Ishikawa (cell line): ENCODE data around the gene SHISA4.

Experiments
- REST ChIP-seq: IDR thresholded peaks from 2 replicates; pipeline ENCODE4 v1.6.1; 2012; ENCODE audit warnings: low read depth, mild to moderate bottlenecking
- TAF1 ChIP-seq: IDR thresholded peaks from 2 replicates; pipeline ENCODE4 v1.6.1; 2012; ENCODE audit warnings: low read depth, mild to moderate bottlenecking
- TEAD4 ChIP-seq: IDR thresholded peaks from 2 replicates; pipeline ENCODE4 v1.6.1; 2012

GRCh38 chr1:201880928-201881571 is 7.6 kb upstream of the SHISA4 start:
- TF ChIP-seq TAF1, result no peak
- TF ChIP-seq TEAD4, result no peak
- TF ChIP-seq REST, result no peak
